ENCODE measurements around the gene OR10K1.

The OR10K1 gene

GRCh38 chr1:158457246-158457645, 4.4 kb upstream of the OR10K1 start:
- H3K4me3 ChIP-seq (ENCODE audit: low read depth, low read length), result no peak overlapping the region
- TF ChIP-seq ZNF416 (tag by site-specific recombination; IDR thresholded peaks at IDR 0.05) (no peak), ZNF677 (tag by site-specific recombination; IDR thresholded peaks at IDR 0.05) (no peak), ZNF701 (tag by site-specific recombination; IDR thresholded peaks at IDR 0.05) (no peak), ZNF121 (tag by site-specific recombination; IDR thresholded peaks at IDR 0.05) (no peak), GLI4 (tag by site-specific recombination; IDR thresholded peaks at IDR 0.05) (no peak), KLF1 (tag by site-specific recombination; IDR thresholded peaks at IDR 0.05) (no peak), OSR2 (tag by site-specific recombination; IDR thresholded peaks at IDR 0.05) (no peak), MZF1 (tag by site-specific recombination; IDR thresholded peaks at IDR 0.05; ENCODE audit: borderline replicate concordance) (no peak), ZNF596 (tag by site-specific recombination; IDR thresholded peaks at IDR 0.05) (no peak)
- TF ChIP-seq, protein P1, sequence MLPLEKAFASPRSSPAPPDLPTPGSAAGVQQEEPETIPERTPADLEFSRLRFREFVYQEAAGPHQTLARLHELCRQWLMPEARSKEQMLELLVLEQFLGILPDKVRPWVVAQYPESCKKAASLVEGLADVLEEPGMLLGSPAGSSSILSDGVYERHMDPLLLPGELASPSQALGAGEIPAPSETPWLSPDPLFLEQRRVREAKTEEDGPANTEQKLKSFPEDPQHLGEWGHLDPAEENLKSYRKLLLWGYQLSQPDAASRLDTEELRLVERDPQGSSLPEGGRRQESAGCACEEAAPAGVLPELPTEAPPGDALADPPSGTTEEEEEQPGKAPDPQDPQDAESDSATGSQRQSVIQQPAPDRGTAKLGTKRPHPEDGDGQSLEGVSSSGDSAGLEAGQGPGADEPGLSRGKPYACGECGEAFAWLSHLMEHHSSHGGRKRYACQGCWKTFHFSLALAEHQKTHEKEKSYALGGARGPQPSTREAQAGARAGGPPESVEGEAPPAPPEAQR (tag by site-specific recombination; IDR thresholded peaks at IDR 0.05), result no peak
- TF ChIP-seq, protein P2, sequence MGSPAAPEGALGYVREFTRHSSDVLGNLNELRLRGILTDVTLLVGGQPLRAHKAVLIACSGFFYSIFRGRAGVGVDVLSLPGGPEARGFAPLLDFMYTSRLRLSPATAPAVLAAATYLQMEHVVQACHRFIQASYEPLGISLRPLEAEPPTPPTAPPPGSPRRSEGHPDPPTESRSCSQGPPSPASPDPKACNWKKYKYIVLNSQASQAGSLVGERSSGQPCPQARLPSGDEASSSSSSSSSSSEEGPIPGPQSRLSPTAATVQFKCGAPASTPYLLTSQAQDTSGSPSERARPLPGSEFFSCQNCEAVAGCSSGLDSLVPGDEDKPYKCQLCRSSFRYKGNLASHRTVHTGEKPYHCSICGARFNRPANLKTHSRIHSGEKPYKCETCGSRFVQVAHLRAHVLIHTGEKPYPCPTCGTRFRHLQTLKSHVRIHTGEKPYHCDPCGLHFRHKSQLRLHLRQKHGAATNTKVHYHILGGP (tag by site-specific recombination; IDR thresholded peaks at IDR 0.05), result no peak
- TF ChIP-seq, protein P3, sequence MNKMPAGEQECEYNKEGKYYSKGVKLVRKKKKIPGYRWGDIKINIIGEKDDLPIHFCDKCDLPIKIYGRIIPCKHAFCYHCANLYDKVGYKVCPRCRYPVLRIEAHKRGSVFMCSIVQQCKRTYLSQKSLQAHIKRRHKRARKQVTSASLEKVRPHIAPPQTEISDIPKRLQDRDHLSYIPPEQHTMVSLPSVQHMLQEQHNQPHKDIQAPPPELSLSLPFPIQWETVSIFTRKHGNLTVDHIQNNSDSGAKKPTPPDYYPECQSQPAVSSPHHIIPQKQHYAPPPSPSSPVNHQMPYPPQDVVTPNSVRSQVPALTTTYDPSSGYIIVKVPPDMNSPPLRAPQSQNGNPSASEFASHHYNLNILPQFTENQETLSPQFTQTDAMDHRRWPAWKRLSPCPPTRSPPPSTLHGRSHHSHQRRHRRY (tag by site-specific recombination; IDR thresholded peaks at IDR 0.05), result no peak
- TF ChIP-seq, protein P4, sequence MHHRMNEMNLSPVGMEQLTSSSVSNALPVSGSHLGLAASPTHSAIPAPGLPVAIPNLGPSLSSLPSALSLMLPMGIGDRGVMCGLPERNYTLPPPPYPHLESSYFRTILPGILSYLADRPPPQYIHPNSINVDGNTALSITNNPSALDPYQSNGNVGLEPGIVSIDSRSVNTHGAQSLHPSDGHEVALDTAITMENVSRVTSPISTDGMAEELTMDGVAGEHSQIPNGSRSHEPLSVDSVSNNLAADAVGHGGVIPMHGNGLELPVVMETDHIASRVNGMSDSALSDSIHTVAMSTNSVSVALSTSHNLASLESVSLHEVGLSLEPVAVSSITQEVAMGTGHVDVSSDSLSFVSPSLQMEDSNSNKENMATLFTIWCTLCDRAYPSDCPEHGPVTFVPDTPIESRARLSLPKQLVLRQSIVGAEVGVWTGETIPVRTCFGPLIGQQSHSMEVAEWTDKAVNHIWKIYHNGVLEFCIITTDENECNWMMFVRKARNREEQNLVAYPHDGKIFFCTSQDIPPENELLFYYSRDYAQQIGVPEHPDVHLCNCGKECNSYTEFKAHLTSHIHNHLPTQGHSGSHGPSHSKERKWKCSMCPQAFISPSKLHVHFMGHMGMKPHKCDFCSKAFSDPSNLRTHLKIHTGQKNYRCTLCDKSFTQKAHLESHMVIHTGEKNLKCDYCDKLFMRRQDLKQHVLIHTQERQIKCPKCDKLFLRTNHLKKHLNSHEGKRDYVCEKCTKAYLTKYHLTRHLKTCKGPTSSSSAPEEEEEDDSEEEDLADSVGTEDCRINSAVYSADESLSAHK (tag by site-specific recombination; IDR thresholded peaks at IDR 0.05), result no peak
- no peaks in the 10 kb centered on the region for H3K36me3 ChIP-seq (ENCODE audit: control insufficient read depth in 2 of 2, insufficient read depth in 1 of 2, low read length in 2 of 2)
- POLR2A ChIA-PET, result no interaction called here
- CTCF ChIA-PET, result interaction anchor here (0.6 to 0.7 kb wide), 2 partner anchors 262 to 1203 kb away, joined by 3 to 4 read pairs; no protein-coding TSS in a partner anchor
- no peak overlapping the region for H3K27ac ChIP-seq (ENCODE audit: extremely low read depth, low read depth, low read length)
- no peaks in the 10 kb centered on the region for H3K9me3 ChIP-seq (ENCODE audit: control insufficient read depth, insufficient read depth, low read depth, low read length)
- no peaks in the 10 kb centered on the region for H3K4me1 ChIP-seq (ENCODE audit: control insufficient read depth, insufficient read depth, low read length)

DNA sequence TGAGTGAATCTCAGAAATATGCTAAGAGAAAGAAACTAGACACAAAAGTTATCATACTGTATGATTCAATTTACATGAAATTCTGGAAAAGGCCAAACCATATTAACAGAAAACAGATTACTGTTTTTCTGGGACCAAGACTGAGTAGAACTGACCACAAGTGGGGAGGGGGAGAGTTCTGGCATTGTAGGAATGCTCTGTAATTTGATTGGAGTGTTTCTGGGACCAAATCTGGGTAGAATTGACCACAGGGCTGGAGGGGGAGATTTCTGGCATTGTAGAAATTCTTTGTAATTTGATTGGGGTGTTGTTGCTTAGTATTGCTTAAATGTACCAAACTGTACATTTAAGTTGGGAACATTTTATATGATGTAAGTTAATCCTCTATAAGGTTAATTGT, 3.4 kb upstream of the OR10K1 start:
- Histone ChIP-seq H3K4me1 (ENCODE audit: control insufficient read depth, insufficient read depth, low read length) (no peaks in the 10 kb centered on the region), H3K4me3 (ENCODE audit: low read depth, low read length) (no peak overlapping the region), H3K36me3 (ENCODE audit: control insufficient read depth in 2 of 2, insufficient read depth in 1 of 2, low read length in 2 of 2) (no peaks in the 10 kb centered on the region), H3K27ac (ENCODE audit: extremely low read depth, low read depth, low read length) (no peak overlapping the region), H3K9me3 (ENCODE audit: control insufficient read depth, insufficient read depth, low read depth, low read length) (no peaks in the 10 kb centered on the region)
- POLR2A ChIA-PET, result no interaction called here
- no peak for TF ChIP-seq ZNF510 (tag by site-specific recombination; IDR thresholded peaks at IDR 0.05; ENCODE audit: insufficient replicate concordance)
- no peak for TF ChIP-seq ZNF768 (tag by site-specific recombination; IDR thresholded peaks at IDR 0.05)
- TF ChIP-seq, protein P5, sequence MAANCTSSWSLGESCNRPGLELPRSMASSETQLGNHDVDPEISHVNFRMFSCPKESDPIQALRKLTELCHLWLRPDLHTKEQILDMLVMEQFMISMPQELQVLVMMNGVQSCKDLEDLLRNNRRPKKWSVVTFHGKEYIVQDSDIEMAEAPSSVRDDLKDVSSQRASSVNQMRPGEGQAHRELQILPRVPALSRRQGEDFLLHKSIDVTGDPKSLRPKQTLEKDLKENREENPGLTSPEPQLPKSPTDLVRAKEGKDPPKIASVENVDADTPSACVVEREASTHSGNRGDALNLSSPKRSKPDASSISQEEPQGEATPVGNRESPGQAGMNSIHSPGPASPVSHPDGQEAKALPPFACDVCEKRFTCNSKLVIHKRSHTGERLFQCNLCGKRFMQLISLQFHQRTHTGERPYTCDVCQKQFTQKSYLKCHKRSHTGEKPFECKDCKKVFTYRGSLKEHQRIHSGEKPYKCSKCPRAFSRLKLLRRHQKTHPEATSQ (tag by site-specific recombination; IDR thresholded peaks at IDR 0.05), result no peak
- no peak for TF ChIP-seq ZNF292 (tag by site-specific recombination; IDR thresholded peaks at IDR 0.05; ENCODE audit: borderline replicate concordance, low read depth)
- no peak for TF ChIP-seq HIC1 (tag by site-specific recombination; IDR thresholded peaks at IDR 0.05)
- TF ChIP-seq ZNF391 (tag by site-specific recombination; IDR thresholded peaks at IDR 0.05; ENCODE audit: borderline replicate concordance, low read depth), result no peak
- CTCF ChIA-PET, result no interaction called here
